Islet of Langerhans (tissue), 1 donor: ENCODE data around the gene ZBTB42.

Experiments
- FAIRE-seq: peaks from one replicate; lab custom pipeline; 2011; peaks lifted over from hg19 to GRCh38; lab: Jason Lieb, UNC

The ZBTB42 gene

GRCh38 chr14:104769324-104770071, 31.4 kb upstream of the ZBTB42 start:
- FAIRE-seq: no peak

GRCh38 chr14:104770072-104770579, 30.8 kb upstream of the ZBTB42 start:
- no peak for FAIRE-seq

GRCh38 chr14:104770851-104771272, 30.0 kb upstream of the ZBTB42 start:
- no peak for FAIRE-seq

GRCh38 chr14:104771374-104771773, 29.5 kb upstream of the ZBTB42 start:
- no peak for FAIRE-seq

- FAIRE-seq: no peak
Measured at GRCh38 chr14:104771918-104772706, 28.8 kb upstream of the ZBTB42 start.

GRCh38 chr14:104772707-104773504, 28.0 kb upstream of the ZBTB42 start:
- no peak for FAIRE-seq

- FAIRE-seq: no peak
Measured at GRCh38 chr14:104773505-104774452, 27.1 kb upstream of the ZBTB42 start.

GRCh38 chr14:104774453-104775072, 26.3 kb upstream of the ZBTB42 start:
- no peak for FAIRE-seq

- FAIRE-seq: no peak
Measured at GRCh38 chr14:104775073-104775489, 25.8 kb upstream of the ZBTB42 start.

GRCh38 chr14:104776481-104776880, 24.4 kb upstream of the ZBTB42 start:
- no peak for FAIRE-seq

GRCh38 chr14:104776961-104777807, 23.7 kb upstream of the ZBTB42 start:
- FAIRE-seq: no peak

- no peak for FAIRE-seq
Measured at GRCh38 chr14:104777808-104778249, 23.1 kb upstream of the ZBTB42 start.

- FAIRE-seq: no peak
Measured at GRCh38 chr14:104778694-104779331, 22.1 kb upstream of the ZBTB42 start.

GRCh38 chr14:104779776-104780512, 21.0 kb upstream of the ZBTB42 start:
- no peak for FAIRE-seq

GRCh38 chr14:104780513-104781030, 20.3 kb upstream of the ZBTB42 start:
- FAIRE-seq: no peak

GRCh38 chr14:104781271-104782077, 19.4 kb upstream of the ZBTB42 start:
- no peak for FAIRE-seq

GRCh38 chr14:104782086-104782807, 18.7 kb upstream of the ZBTB42 start:
- no peak for FAIRE-seq
